HL-60/S4 treated with retinoic acid at 250 ng/mL for 4 days and 3 days (cell line): ENCODE measurements around the gene AUP1.

Experiments used
- in situ Hi-C: fragments of 300-500 bp; cut with MboI; formaldehyde crosslinking; loops from 2 replicates; pipeline ENCODE4 v1.7.0; 2022; ENCODE audit warnings: low sequenced_read_pairs

Gene AUP1

DNA sequence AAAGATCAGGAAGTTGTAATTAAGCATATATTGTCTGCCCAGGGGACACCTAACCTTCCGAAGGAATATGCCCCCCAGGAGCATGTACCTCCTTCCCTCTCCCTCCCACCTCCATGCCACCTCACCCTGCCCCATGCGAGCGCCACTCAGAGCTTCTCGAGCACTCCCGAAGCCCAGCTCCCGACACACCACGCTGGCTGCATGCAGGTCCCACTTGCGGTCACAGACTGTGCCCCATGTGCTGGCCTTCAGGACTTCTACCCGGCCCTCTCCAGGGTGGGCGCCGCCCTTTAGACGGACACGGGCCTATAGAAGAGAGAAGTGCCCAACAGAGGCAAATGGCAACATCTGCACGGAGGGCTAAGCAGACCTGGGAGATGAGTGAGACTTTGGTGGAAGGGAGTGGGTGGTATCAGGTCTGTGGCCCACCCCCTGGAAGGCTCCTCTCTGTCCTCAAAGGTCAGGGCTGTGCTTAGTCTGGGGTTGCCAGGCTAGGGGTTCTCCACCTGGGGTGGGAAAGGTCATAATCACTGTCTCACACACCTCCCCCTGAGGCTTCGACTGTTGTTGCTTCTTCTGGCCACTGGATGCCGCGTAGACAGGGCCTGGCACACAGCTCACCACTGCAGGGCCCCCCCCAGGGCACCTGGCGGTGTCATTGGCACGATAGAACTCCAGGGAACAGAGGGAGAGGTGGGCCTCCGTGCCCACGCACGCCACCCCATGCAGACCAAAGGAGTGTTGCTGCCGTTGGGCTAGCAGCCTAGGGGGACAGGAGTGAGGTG is 6.9 kb upstream of the AUP1 start:
- in situ Hi-C loops: no loop called here

DNA sequence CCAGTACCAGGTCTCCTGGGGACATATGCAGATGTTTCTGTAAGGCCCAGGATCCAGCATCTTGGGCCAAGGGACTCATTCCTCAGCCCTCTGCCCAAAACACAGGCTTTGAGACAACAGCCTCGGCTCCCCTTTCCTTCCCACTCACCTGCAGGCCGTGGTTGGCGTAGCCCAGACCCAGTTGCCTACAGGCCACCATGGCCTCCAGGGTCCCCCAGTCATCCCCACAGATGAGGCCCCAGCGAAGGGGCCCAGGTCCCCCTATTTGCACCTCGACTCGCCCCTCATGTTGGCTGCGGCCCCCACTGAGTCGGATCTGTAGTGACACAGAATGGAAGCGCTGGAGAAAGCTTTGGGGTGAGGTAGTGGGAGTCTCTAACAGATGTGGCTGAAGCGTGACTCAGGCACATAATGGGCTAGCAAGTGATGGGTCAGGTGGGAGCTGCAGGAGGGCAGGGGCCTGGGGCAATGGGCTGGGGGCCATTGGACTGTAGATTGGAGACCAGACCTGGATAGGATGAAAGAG is 6.0 kb upstream of the AUP1 start:
- in situ Hi-C loops: no loop called here

DNA sequence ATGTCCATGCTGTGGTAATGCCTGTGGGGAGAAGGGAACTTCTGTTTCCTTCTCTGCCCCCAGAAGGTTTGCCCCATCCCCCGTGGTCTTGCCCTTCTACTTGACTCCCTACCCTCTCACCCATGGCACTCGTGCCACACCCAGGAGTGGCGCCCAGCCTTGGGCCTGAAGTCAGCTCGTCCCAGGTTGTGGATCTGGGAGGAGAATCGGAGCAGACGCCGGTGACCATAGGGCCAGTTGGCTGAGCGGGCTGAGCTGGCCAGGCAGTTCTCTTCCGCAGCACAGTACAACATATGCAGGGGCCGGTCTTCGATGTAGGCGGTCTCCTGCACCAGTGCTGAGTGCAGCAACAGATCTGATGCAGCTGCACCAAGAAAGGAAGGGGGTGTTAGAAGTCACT is 4.9 kb upstream of the AUP1 start:
- in situ Hi-C loops: no loop called here

DNA sequence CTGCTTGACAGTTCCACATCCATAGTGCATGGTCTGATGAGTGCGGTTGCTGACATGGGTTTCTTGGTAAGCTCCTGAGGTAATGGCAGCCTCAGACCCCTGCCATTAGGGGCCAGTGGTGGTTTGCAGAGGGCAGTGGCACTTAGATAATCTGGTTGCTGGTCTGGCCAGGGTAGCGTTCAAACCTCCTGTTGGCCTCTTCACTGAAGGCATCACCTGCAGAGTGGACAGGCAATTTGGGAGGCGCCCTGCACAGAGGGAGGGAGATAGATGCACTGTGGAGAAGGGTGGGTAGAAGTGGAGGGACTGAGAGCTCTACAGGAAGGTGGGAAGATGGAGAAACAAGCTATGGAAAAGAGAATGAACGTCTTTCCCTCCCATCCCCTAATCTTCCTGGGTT is 4.0 kb upstream of the AUP1 start:
- in situ Hi-C loops: no loop called here

DNA sequence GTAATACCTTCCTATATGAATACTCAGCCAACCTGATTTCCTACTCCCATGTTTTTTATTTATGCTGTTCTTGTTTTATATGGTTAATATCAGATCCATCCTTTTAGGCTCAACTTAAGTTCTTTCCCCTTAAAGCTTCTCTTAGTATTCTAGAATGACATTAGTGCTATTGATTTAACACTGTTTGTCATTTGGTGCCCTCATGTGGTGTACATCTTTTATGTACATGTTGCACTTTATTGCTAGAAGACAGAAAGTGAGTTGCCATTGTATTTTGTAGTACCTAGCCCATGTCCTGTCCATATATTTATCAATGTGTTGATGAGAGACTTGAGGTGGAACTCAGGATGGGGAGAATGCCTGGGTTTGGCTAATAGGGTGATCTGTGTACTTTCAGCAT is 2.7 kb upstream of the AUP1 start:
- in situ Hi-C loops: no loop called here

DNA sequence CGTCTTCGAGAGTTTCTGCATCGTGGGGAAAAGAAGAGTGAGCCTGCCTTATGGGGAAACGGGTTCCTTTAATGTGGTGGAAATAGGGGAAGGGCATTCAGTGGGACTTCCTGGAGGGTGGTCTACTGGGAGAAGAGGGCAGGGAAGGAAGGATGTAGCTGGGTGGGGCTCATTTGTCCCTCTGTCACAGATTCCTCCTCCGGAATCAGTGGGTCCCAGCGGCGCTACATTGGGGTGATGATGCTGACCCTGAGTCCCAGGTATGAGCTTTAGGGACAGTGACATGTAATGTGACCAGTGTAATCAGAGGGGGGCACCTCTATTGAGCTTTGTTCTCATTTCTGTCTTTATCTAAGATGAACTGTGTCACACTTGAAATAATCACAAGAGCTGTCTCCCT is 2.2 kb upstream of the AUP1 start:
- in situ Hi-C loops: no loop called here

DNA sequence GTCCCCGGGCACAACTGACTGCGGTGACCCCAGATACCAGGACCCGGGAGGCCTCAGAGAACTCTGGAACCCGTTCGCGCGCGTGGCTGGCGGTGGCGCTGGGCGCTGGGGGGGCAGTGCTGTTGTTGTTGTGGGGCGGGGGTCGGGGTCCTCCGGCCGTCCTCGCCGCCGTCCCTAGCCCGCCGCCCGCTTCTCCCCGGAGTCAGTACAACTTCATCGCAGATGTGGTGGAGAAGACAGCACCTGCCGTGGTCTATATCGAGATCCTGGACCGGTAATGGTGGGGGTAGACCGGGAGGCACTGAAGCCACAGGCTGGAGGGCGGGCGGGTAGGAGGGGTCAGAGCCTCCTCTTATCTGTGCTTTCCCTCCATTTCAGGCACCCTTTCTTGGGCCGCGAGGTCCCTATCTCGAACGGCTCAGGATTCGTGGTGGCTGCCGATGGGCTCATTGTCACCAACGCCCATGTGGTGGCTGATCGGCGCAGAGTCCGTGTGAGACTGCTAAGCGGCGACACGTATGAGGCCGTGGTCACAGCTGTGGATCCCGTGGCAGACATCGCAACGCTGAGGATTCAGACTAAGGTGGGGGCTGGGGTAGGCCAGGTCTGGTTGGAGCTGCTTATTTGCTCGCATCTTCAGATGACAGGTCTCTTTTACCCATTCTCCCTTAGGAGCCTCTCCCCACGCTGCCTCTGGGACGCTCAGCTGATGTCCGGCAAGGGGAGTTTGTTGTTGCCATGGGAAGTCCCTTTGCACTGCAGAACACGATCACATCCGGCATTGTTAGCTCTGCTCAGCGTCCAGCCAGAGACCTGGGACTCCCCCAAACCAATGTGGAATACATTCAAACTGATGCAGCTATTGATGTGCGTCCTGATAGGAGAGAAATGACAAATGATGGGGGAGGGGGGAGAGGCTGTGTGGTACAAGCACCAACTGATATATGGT is 1.0 kb upstream of the AUP1 start:
- in situ Hi-C loops: no loop called here

DNA sequence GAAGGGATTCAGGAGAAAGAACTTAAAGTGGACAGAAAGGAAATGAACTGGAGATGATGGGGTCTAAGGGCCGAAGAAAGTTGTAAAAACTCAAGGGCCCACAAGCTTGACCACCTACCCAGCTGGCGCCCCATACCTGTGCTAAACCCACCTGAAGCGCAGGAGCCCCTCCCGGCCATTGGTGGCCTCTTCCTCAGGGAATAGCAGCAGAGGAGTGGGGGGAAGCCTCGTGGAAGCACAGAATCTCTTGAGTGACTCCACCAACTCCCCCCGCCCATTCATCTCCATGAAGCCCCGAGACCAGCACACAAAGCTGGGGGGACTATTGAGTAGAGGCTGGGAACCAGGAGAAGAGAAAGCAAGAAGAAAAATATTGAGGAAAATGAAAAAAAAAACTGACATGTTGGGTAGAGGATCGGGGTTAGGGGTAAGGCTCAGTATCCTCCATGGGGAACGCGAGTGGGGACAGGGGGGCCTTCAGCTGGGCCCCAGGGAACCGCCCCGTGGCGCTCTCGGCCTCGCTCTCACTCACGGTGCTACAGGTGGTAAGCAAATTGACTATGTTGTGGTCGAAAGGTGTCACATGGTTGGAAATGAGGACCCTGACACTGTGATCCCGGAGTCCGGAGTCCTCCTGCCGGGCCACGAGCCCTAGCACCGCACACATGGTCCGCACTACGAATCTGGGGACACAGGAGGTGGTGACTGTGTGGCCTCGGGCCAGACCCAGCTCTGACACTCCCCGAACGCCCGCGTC is 728 bp downstream of the AUP1 start:
- in situ Hi-C loops: no loop called here

DNA sequence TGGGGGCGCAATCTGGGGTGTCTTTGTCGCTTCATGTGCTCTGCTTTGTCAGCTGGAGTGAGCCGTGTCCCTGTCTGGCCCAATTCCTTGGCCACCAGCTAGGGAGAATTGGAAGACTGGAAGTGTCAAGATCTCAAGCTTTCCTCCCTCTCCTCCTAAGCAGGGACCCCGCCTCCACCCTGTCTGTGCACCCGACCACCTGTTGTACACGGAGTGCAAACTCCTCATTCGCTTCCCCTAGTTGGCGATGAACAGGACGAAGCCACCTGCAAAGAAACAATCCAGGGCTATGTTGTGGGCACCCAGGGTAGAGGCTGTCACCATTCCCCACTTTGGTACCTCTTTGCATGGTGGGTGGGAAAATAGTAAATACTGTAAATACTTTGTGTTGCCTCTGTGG is 1.8 kb downstream of the AUP1 start:
- in situ Hi-C loops: no loop called here

DNA sequence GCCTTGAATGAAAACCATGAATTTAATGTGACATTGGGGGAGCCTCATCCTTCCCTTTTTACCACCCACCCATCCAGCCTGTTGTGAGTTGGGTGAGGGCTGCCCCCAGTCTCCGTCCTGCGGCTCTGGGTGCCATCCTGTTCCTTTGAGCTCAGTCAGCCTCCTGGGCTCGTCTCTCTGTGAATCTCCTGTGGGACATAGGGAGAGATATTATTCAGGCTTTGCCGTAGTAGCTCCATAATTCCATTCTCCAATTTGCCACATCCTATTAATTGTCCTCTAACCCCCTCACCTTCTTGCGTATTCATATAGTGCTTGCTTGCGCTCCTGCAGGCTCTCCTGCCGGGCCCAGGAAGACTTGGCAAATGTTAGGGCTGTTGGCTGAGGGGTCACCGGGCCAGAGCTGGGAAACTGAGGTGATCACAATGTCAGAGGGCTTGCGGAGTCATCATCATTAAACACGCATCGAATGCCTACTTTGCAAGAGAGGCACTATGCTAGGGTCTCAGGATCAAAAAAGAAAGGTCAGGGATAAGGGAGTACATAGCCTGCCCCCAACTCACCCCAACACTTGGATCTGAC is 2.8 kb downstream of the AUP1 start:
- in situ Hi-C loops: no loop called here

DNA sequence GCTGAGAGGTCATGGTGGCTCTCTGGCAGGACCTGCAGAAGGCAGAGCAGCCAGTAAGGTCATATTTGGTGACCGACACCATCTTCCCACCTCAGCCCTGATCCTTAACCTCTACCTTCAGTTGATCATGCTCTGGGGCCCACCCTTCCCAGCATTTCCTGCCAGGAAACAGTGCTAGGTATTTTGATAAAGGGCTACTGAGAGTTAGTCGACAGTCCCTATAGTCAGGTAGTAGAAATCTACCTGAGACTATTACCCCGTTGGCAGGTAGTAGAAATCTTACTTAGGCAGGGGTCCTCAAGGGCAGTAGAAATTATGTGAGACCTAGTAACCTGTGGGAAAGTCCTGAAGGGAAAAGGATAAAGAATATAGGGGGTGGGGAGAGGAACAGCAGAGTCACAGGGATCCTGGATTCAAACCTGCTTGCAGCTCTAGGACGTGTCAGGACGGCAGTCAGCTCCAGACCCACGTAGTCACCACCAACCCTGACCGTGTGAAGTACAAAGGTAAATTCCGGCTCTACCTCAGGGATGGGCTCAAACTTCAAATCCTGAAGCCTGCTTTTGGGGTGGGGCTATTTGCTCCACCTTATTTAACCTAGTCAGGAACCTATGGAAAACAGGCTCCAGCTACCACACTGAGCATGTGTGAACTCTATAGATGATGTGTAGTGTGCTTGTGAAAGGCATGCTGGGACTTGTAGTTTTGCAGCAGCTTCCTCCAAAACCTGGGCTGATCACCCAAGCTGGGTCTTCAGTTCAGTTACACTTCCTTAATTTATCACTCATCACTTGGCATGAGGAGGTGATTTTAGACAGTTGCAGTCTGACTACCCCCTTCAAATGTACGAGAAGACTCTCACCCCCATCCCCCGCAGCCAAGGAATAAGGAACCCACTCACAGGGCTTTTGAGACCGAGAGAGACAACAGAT is 3.5 kb downstream of the AUP1 start, which contains the start of gene DQX1:
TSS of gene DQX1 (minus strand) at position 515 of the 932 bp plus-strand sequence. CDS start at position 13, 502 bp downstream.
- in situ Hi-C loops: no loop called here

DNA sequence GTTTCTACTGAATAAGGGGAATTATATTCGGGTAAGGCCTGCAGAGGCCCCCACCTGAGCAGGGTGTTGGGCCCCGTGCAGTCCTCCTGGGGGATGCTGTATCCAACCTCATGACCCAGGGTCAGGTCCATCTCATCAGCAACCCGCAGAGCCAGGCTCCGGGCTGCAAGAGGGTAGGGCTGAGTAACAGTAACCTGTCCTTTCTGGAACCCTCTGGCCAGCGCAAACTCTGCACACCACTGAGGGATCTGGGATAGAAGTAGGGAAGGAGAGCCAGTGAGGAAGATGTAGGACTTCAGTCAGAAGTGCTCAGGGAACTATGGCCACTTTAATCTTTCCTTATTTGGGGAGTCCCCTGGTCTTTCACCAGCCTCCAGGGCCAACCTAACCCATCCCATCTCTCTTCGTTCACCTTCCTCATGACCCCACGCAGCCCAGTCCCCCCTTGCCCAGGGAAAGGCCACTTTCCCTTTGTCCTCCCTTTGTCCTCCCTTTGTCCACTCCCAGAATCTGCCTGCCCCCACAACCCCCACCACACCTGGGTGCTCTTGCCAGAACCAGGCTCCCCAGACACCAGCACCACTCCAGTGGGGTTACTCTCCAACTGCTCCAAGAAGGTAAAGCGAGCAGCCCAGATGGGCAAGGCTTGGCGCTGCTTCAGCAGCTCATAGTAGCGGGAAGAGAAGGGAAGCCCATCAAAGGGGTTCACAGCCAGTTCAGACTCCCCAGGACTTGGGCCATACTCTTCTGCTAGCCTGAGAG is 4.4 kb downstream of the AUP1 start:
- in situ Hi-C loops: no loop called here

DNA sequence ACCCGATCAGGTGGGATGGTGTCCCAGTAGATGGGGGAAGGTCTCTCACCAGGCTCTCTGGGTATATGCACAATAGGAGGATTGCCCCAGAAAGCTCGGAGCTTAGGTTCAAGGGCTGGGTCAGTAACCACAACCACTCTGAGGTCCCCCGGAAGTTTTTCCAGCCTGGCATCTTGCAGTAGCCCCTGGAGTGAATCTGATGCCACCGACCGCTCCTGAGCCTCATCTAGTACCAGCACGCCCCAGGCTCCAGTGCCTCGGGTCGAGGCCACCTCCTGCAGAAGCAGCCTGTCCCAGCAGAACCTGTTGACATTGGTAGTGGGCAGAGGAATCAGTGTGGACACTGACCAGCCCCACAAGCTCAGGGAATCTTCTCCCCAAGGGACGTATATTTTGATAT is 5.5 kb downstream of the AUP1 start:
- in situ Hi-C loops: no loop called here

DNA sequence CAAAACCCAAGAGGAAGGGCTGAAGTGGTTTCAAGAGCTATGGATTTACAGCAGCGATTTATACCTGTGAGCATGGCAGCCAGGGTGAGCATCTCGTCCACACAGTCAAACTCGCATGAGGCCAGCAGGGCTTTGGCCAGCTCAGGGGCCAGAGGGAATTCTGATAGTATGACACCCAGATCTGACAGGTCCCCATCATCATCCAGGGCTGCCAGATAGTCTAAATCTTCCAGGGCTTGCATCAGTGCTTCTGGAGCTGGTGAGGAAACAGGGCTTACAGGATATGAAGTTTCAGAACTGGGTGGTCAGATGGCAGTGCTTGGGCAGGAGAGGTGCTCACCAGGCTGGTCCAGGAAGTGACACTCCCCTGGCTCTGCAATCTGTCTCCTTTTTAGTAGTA is 7.0 kb downstream of the AUP1 start:
- in situ Hi-C loops: no loop called here

DNA sequence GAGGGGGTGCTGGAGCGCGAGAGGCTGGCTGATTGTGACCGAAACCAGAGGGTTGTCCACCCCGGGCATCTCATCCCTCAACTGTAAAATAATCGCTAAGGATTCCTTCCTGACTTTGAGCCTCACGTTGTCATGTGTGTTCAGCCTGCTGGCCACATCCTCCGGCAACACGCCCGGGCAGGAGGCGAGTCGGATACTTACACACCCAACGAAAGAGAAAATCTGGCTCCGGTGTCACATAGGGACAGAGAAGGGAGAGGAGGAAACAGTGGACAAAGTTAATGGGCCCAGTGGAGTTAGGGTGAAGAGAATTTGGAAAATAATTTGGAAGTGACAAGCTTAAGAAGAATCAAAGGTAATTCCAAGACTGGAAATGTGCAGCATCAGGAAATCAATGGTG is 12.9 kb downstream of the AUP1 start:
- in situ Hi-C loops: no loop called here

DNA sequence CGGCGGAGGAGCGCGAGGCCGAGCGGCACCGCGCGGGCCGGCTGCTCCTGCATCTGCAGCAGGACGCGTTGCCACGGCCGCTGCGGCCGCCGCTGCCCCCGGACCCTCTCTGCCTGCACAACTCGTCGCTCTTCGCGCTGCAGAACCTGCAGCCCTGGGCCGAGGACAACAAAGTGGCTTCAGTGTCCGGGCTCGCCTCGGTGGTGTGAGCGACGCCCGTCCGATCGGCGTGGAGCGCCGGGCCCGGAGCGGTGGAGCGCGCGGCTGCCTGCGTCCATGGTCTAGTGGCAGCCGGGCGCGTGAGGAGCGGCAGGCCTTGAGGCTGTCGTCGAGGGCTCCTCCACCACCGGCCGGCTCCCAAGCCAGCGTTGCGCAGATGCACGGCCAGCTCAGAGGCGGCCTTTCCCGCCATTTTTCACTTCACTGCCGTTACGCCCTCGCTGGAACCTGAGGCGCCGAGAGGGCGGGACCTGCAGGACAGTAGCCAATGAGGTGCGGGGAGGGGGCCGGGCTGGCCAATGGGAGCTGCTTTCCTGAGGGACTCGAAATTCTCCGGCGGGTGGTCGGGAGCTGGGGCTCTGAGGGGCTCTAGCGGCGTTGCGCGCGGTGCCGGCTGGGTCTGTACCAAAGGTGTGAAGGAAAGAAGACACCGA is 13.4 kb downstream of the AUP1 start:
- in situ Hi-C loops: no loop called here

DNA sequence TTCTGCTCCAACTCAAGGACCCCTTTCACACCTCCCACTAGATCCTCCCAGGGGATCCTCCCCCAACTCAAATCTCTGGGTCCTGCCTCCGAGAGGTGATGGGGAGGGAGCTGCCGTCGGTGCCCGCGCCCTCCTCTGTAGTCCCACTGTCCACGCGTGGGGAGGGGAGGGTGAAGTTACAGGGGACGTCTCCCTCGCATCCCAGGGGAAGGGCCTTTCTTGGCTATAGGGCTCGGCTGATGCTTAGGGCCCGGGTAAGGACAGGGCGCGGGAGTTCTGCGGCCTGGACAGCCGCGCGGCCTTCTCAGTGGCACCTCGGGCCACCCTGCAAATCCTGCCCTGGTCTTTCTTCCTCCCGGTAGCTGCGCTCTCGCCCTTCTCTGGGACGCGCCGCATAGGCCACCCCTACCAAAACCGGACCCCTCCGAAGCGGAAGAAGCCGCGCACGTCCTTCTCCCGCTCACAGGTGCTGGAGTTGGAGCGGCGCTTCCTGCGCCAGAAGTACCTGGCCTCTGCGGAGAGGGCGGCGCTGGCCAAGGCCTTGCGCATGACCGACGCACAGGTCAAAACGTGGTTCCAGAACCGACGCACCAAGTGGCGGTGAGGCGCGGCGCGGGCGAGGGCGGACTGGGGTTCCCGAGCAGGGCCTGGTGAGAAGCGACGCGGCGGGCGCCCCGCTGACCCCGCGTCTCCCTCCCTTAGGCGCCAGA is 14.1 kb downstream of the AUP1 start:
- in situ Hi-C loops: no loop called here
